Spinal cord (tissue), 10 donors: ENCODE measurements around the gene RAB40C. TPM values are rescaled to one million over a fixed set of nuclear protein-coding genes. Genes with fewer than 3 reads are reported as not detected.

Source experiments
- DNase-seq, 6 donors: peaks; one replicate each; pipeline versions ENCODE4 v3.0.0 to v3.0.0-alpha.2; 2013 to 2015; ENCODE audit warnings: low spot score in 6 of 6, low read depth in 4 of 6
- H3K27ac ChIP-seq: one replicate; pipeline ENCODE4 v1.5.1; 2013; ENCODE audit warnings: low read depth, low read length, control low read depth
- H3K27me3 ChIP-seq: one replicate; pipeline ENCODE4 v1.6.1; 2013; ENCODE audit warnings: low read length; ENCODE audit not compliant: control insufficient read depth, insufficient read depth
- H3K36me3 ChIP-seq: one replicate; pipeline ENCODE4 v1.6.1; 2013; ENCODE audit warnings: low read length; ENCODE audit not compliant: control insufficient read depth, insufficient read depth
- H3K4me1 ChIP-seq: one replicate; pipeline ENCODE4 v1.6.1; 2013; ENCODE audit warnings: low read length; ENCODE audit not compliant: control insufficient read depth, insufficient read depth
- H3K4me3 ChIP-seq: one replicate; pipeline ENCODE4 v1.5.1; 2013; ENCODE audit warnings: low read depth, low read length, control low read depth
- H3K9me3 ChIP-seq: one replicate; pipeline ENCODE4 v1.6.1; 2013; ENCODE audit warnings: low read length; ENCODE audit not compliant: control insufficient read depth, insufficient read depth
- WGBS: methylation state at CpG from one replicate; pipeline ENCODE4 v1.1.5; 2013; ENCODE audit warnings: missing lambda C conversion rate; ENCODE audit not compliant: insufficient coverage; 5-methylcytosine and 5-hydroxymethylcytosine counted together
- polyA plus RNA-seq, 2 donors: library from polyadenylated mRNA; unstranded; fragments of 120-200 nt; gene quantifications; one replicate each; pipeline ENCODE4 v1.2.1, GENCODE V29; 2013; ENCODE audit not compliant: insufficient read length in 2 of 2
- total RNA-seq, 2 donors: library from RNA; depleted of rRNA in 1 of 2; stranded (reverse); fragments of 120-200 nt in 1 of 2; fragments of >200 nt in 1 of 2; gene quantifications; one replicate each; pipeline versions ENCODE4 v1.2.3 to v1.2.4, GENCODE V29; 2013 to 2014
- donor health status: healthy.

RAB40C gene
- total and polyA plus RNA-seq, 4 donors: 12.4 to 45.7 (median 30.1) TPM

- peaks cover 84% of the 10 kb centered on the region for H3K36me3 ChIP-seq
- no peak overlapping the region for H3K4me3 ChIP-seq
- peaks cover 10% of the 10 kb centered on the region for H3K4me1 ChIP-seq
- H3K27ac ChIP-seq: no peak overlapping the region
- no peak for DNase-seq
- 92% methylated on average over 34 of the region's 36 CpGs for WGBS
- H3K27me3 ChIP-seq: no peaks in the 10 kb centered on the region
- H3K9me3 ChIP-seq: no peaks in the 10 kb centered on the region
Measured at GRCh38 chr16:575354-576196, 14.3 kb upstream of the RAB40C start.

GRCh38 chr16:576197-576822 lies 13.6 kb upstream of the RAB40C start:
- no peaks in the 10 kb centered on the region for H3K9me3 ChIP-seq
- no peaks in the 10 kb centered on the region for H3K27me3 ChIP-seq
- 87% methylated on average over 21 of the region's 21 CpGs for WGBS
- no peak overlapping the region for H3K27ac ChIP-seq
- H3K4me3 ChIP-seq: no peak overlapping the region
- peaks cover 3% of the 10 kb centered on the region for H3K4me1 ChIP-seq
- no peak for DNase-seq
- H3K36me3 ChIP-seq: peaks cover 92% of the 10 kb centered on the region

DNA sequence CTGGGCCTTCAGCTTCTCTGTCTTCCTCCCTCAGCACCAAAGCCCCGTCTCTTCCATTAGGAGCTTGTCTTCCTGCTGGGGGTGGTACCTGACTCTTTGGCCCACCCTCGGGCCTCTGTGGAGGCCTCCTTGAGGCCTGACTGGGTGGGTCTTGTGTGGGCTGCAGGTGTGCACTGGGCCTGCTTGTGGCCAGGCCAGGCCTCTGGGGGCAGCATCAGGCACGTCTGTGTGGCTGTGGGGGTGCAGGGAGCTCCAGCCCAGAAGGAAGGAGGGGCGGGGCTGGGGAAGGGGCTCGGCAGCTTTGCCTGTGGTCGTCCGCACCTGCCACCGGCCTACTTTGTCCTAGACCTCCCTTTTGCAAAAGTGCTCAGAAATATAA lies 13.1 kb upstream of the RAB40C start:
- H3K27me3 ChIP-seq: no peaks in the 10 kb centered on the region
- DNase-seq: no peak
- 38% methylated on average over 3 of the region's 8 CpGs for WGBS
- no peak overlapping the region for H3K27ac ChIP-seq
- no peaks in the 10 kb centered on the region for H3K9me3 ChIP-seq
- H3K4me1 ChIP-seq: no peaks in the 10 kb centered on the region
- no peak overlapping the region for H3K4me3 ChIP-seq
- peaks cover 90% of the 10 kb centered on the region for H3K36me3 ChIP-seq

- Histone ChIP-seq H3K36me3 (peaks cover 90% of the 10 kb centered on the region), H3K27me3 (no peaks in the 10 kb centered on the region)
- WGBS: 91% methylated on average over 10 of the region's 13 CpGs
Measured at GRCh38 chr16:577796-578195, 12.1 kb upstream of the RAB40C start.

DNA sequence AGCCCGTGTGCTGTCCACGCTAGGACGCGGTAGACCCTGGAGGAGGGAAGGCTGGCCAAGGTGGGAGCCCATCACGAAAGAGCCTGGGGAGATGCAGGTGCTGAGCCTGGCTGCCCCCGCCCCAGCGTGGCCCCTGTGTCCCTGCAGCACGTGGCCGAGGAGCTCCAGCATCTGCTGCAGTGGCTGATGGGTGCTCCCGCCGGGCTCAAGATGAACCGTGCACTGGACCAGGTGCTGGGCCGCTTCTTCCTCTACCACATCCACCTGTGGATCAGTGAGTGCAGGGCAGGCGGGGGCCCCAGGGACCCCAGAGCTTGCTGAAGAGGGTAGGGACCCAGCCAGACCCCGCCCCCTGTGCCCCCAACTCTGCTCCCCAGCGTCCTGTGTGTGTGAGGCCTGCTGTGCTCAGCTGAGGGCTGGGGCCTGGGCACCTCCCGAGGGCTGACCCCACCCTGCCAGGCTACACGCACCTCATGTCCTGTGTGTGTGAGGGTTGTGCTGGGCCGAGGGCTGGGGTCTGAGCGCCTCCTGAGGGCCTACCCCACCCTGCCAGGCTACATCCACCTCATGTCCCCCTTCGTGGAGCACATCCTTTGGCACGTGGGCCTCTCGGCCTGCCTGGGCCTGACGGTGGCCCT lies 11.5 kb upstream of the RAB40C start:
- 82% methylated on average over 17 of the region's 24 CpGs for WGBS
- no peak overlapping the region for H3K4me3 ChIP-seq
- H3K36me3 ChIP-seq: peaks cover 90% of the 10 kb centered on the region
- DNase-seq: no peak
- H3K9me3 ChIP-seq: no peaks in the 10 kb centered on the region
- H3K4me1 ChIP-seq: peaks cover 7% of the 10 kb centered on the region
- no peak overlapping the region for H3K27ac ChIP-seq
- no peaks in the 10 kb centered on the region for H3K27me3 ChIP-seq

More at GRCh38 chr16:577796-578195, 12.1 kb upstream of the RAB40C start:
- Histone ChIP-seq H3K9me3 (no peaks in the 10 kb centered on the region), H3K27ac (no peak overlapping the region), H3K4me3 (no peak overlapping the region), H3K4me1 (peaks cover 1% of the 10 kb centered on the region)
- no peak for DNase-seq

- peak in 2 of 6 donors; percentile 39 to 63 for DNase-seq
- no peak overlapping the region for H3K4me3 ChIP-seq
- no peaks in the 10 kb centered on the region for H3K27me3 ChIP-seq
- 35% methylated on average over 33 of the region's 34 CpGs for WGBS
- H3K9me3 ChIP-seq: no peaks in the 10 kb centered on the region
- no peak overlapping the region for H3K27ac ChIP-seq
- H3K36me3 ChIP-seq: peaks cover 90% of the 10 kb centered on the region
- H3K4me1 ChIP-seq: peaks cover 11% of the 10 kb centered on the region
Measured at GRCh38 chr16:578870-579405, 10.9 kb upstream of the RAB40C start.

DNA sequence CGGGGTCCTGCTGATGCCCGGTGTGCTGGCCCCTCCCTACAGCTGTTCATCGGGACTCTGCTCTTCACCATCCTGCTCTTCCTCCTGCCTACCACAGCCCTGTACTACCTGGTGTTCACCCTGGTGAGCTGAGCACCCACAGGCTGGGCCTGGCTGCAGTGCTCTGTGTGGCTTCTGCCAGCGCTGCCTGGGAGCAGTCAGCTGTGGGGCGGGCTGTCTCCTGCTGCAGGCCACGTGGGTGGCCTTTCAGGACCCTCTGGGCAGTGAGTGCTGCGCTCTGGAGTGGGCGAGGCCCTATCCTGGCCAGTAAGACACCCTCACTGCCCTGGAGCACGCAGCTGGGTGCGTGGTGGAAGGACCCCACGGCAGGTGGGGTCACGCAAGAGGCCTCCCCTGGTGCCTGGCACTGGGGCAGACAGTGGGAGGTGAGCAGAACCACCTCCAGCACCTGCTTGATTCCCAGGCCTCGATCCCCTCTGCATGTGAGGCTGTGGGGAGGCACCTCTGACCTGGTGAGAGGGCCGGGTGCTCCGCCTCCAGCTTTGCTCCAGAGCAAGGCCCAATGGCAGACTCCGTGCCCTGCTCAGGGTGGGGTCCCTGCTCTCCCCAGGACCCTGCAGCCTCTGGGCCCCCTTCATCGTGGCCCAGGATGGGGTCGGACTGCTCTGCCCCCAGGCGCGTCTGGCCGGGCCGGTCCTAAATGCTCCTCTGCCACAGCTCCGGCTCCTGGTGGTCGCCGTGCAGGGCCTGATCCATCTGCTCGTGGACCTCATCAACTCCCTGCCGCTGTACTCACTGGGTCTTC lies 9.5 kb upstream of the RAB40C start:
- DNase-seq: no peak
- Histone ChIP-seq H3K27ac (no peak overlapping the region), H3K4me3 (no peak overlapping the region), H3K27me3 (no peaks in the 10 kb centered on the region), H3K4me1 (peaks cover 13% of the 10 kb centered on the region), H3K36me3 (peaks cover 79% of the 10 kb centered on the region), H3K9me3 (no peaks in the 10 kb centered on the region)
- 95% methylated on average over 27 of the region's 27 CpGs for WGBS

DNA sequence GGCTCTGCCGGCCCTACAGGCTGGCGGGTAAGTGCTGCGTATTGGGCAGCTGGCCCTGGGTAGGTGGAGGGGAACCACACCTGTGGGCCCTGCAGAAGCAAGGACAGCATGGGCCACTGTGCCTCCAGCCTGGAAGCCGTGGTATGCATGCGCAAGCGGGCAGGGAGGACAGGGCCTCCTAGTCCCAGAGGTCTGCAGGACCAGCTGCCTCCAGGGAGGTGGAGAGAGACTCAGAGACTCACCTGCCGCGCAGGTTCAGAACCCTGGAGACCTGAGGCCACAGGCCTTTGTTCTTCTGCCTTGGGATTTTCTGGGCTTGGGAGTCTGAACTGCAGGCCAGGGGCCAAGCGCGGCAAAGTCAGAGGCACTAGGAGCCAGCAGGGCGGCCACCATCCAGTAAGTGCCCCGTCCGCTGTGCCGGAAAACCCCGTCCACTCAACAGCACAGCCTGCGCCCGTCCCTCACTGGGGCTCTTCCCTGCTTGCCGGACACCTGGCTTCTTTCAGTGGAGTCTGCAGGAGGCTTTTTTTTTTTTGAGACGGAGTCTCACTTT lies 8.8 kb upstream of the RAB40C start:
- Histone ChIP-seq H3K4me3 (no peak overlapping the region), H3K36me3 (peaks cover 72% of the 10 kb centered on the region), H3K9me3 (no peaks in the 10 kb centered on the region), H3K27me3 (no peaks in the 10 kb centered on the region), H3K27ac (no peak overlapping the region), H3K4me1 (peaks cover 20% of the 10 kb centered on the region)
- no peak for DNase-seq
- WGBS: 96% methylated on average over 19 of the region's 19 CpGs

DNA sequence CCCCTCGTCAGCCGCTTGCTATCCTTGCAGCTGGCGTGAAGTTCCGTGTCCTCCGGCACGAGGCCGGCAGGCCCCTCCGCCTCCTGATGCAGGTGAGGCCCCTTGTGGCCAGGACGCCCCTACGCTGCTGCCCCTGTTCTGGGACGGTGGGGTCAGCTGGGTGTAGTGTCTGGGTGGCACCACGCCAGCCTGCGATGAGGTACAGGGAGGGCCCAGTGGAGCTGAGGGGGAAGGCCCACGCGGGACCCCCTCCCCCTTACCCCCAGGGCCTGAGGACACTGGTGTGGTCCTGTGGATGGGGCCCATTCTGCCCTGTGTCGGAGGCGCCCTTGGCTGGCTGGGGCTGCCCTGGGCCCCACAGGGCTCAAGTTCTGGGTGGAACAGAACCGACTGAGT lies 7.7 kb upstream of the RAB40C start:
- Histone ChIP-seq H3K9me3 (no peaks in the 10 kb centered on the region), H3K4me1 (peaks cover 32% of the 10 kb centered on the region), H3K4me3 (no peak overlapping the region), H3K27me3 (no peaks in the 10 kb centered on the region), H3K36me3 (peaks cover 68% of the 10 kb centered on the region), H3K27ac (no peak overlapping the region)
- WGBS: 86% methylated on average over 13 of the region's 18 CpGs
- no peak for DNase-seq
